ENCODE data around the gene MYOZ3. TPM values are rescaled to one million over a fixed set of nuclear protein-coding genes. Genes with fewer than 3 reads are reported as not detected.

Gene MYOZ3
- total and polyA plus RNA-seq, 10 of the 15 experiments (the other 5 are each of a cell fraction or from before 2014, with no cell fraction given), result 0.04 to 1.1 (median 0.10) TPM; not detected in 4

DNA sequence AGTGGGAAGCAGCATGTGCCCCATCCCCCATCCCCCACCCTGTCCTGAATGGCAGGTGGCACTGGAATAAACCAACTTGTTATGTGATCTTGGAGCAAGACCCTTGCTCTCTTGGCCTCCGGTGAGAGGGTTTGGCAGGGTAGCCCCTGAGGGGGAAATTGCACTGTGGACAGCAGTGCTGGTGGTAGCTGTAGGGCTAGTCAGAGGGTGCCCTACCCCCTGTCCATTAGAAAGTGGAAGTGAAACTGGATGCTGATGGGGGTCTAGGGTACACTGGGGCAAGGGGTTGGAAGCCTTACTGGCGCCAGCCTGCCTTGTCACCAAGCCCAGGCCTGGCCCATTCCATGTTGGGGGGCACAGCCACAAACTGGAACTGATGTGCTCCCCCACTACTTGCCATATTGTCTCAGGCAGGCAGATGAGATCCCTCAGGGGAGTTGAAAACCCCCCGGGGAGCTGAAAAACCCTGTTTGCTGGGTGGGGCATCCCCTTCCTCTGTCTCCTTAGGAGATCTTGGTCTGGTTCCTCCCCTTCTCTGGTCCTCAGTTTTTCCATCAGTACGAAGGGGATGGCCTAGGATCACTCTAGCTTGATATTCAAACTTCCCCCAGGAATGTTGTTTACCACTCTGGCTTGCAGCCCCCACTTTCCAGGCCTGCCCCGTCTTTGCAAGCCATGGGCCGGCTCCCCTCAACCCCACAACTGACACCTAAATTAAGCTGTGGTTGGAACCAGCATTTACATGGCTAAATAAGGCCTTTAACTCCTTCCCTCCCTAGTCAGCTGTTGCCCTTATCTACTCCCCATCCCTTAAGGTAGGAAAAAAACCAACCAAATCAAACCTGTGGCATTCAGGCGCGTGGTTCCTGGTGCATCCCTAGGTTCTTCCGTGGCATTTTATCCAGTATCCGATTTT, 35.0 kb upstream of the MYOZ3 start (continued):
- TF ChIP-seq, protein P1, sequence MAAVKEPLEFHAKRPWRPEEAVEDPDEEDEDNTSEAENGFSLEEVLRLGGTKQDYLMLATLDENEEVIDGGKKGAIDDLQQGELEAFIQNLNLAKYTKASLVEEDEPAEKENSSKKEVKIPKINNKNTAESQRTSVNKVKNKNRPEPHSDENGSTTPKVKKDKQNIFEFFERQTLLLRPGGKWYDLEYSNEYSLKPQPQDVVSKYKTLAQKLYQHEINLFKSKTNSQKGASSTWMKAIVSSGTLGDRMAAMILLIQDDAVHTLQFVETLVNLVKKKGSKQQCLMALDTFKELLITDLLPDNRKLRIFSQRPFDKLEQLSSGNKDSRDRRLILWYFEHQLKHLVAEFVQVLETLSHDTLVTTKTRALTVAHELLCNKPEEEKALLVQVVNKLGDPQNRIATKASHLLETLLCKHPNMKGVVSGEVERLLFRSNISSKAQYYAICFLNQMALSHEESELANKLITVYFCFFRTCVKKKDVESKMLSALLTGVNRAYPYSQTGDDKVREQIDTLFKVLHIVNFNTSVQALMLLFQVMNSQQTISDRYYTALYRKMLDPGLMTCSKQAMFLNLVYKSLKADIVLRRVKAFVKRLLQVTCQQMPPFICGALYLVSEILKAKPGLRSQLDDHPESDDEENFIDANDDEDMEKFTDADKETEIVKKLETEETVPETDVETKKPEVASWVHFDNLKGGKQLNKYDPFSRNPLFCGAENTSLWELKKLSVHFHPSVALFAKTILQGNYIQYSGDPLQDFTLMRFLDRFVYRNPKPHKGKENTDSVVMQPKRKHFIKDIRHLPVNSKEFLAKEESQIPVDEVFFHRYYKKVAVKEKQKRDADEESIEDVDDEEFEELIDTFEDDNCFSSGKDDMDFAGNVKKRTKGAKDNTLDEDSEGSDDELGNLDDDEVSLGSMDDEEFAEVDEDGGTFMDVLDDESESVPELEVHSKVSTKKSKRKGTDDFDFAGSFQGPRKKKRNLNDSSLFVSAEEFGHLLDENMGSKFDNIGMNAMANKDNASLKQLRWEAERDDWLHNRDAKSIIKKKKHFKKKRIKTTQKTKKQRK (IDR thresholded peaks at IDR 0.05; ENCODE audit: low read depth, low read length), result no peak
- TF ChIP-seq YBX1 (IDR thresholded peaks at IDR 0.05) (no peak), TAF1 (IDR thresholded peaks at IDR 0.05; ENCODE audit: borderline replicate concordance, low read depth, low read length) (0 out of 2 replicates have a peak, but pooled peaks have one; percentile 37), MEF2B (IDR thresholded peaks at IDR 0.05; ENCODE audit: partially characterized antibody, poor library complexity, severe bottlenecking) (peak; percentile 100), RUNX3 (IDR thresholded peaks at IDR 0.05; ENCODE audit: low read length) (peak; percentile 76), CREB1 (IDR thresholded peaks at IDR 0.05; ENCODE audit: low read depth) (0 out of 2 replicates have a peak, but pooled peaks have one; percentile 31), HDAC2 (IDR thresholded peaks at IDR 0.05) (no peak), HCFC1 (IDR thresholded peaks at IDR 0.05; ENCODE audit: low read length) (no peak), ATF7 (IDR thresholded peaks at IDR 0.05; ENCODE audit: low read depth) (peak; percentile 81), NR2C1 (IDR thresholded peaks at IDR 0.05) (no peak), ZNF274 (IDR thresholded peaks at IDR 0.05; ENCODE audit: insufficient read depth, insufficient read length) (no peak), KAT2A (conservative IDR thresholded peaks at IDR 0.05; ENCODE audit: control insufficient read depth, low read depth, low read length) (no peak)
- TF ChIP-seq, protein P2, sequence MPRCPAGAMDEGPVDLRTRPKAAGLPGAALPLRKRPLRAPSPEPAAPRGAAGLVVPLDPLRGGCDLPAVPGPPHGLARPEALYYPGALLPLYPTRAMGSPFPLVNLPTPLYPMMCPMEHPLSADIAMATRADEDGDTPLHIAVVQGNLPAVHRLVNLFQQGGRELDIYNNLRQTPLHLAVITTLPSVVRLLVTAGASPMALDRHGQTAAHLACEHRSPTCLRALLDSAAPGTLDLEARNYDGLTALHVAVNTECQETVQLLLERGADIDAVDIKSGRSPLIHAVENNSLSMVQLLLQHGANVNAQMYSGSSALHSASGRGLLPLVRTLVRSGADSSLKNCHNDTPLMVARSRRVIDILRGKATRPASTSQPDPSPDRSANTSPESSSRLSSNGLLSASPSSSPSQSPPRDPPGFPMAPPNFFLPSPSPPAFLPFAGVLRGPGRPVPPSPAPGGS (IDR thresholded peaks at IDR 0.05; ENCODE audit: borderline replicate concordance, insufficient read depth, low read depth, low read length, poor library complexity, severe bottlenecking), result peak; percentile 25
- TF ChIP-seq, protein P3, sequence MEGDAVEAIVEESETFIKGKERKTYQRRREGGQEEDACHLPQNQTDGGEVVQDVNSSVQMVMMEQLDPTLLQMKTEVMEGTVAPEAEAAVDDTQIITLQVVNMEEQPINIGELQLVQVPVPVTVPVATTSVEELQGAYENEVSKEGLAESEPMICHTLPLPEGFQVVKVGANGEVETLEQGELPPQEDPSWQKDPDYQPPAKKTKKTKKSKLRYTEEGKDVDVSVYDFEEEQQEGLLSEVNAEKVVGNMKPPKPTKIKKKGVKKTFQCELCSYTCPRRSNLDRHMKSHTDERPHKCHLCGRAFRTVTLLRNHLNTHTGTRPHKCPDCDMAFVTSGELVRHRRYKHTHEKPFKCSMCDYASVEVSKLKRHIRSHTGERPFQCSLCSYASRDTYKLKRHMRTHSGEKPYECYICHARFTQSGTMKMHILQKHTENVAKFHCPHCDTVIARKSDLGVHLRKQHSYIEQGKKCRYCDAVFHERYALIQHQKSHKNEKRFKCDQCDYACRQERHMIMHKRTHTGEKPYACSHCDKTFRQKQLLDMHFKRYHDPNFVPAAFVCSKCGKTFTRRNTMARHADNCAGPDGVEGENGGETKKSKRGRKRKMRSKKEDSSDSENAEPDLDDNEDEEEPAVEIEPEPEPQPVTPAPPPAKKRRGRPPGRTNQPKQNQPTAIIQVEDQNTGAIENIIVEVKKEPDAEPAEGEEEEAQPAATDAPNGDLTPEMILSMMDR (IDR thresholded peaks at IDR 0.05 in 2 of 3, conservative IDR thresholded peaks at IDR 0.05 in 1 of 3; ENCODE audit: control insufficient read depth in 2 of 3, extremely low read depth in 1 of 3, insufficient read depth in 1 of 3, low read depth in 3 of 3, low read length in 3 of 3), result no peak
- TF ChIP-seq, protein P4, sequence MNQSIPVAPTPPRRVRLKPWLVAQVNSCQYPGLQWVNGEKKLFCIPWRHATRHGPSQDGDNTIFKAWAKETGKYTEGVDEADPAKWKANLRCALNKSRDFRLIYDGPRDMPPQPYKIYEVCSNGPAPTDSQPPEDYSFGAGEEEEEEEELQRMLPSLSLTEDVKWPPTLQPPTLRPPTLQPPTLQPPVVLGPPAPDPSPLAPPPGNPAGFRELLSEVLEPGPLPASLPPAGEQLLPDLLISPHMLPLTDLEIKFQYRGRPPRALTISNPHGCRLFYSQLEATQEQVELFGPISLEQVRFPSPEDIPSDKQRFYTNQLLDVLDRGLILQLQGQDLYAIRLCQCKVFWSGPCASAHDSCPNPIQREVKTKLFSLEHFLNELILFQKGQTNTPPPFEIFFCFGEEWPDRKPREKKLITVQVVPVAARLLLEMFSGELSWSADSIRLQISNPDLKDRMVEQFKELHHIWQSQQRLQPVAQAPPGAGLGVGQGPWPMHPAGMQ (IDR thresholded peaks at IDR 0.05; ENCODE audit: borderline replicate concordance), result no peak
- TF ChIP-seq, protein P5, sequence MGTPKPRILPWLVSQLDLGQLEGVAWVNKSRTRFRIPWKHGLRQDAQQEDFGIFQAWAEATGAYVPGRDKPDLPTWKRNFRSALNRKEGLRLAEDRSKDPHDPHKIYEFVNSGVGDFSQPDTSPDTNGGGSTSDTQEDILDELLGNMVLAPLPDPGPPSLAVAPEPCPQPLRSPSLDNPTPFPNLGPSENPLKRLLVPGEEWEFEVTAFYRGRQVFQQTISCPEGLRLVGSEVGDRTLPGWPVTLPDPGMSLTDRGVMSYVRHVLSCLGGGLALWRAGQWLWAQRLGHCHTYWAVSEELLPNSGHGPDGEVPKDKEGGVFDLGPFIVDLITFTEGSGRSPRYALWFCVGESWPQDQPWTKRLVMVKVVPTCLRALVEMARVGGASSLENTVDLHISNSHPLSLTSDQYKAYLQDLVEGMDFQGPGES (IDR thresholded peaks at IDR 0.05), result peak; percentile 36; the same call in 1 of the 2 replicates
- TF ChIP-seq, protein P6, sequence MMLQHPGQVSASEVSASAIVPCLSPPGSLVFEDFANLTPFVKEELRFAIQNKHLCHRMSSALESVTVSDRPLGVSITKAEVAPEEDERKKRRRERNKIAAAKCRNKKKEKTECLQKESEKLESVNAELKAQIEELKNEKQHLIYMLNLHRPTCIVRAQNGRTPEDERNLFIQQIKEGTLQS (IDR thresholded peaks at IDR 0.05; ENCODE audit: borderline replicate concordance, extremely low read depth, low read depth, low read length), result no peak
